ENCODE results near the gene HILPDA. TPM values are rescaled to one million over a fixed set of nuclear protein-coding genes. Genes with fewer than 3 reads are reported as not detected.

The HILPDA gene
- total and polyA plus RNA-seq, 9 of the 15 experiments (the other 6 are each of a cell fraction or from before 2014, with no cell fraction given): 8.3 to 71.8 (median 23.5) TPM

DNA sequence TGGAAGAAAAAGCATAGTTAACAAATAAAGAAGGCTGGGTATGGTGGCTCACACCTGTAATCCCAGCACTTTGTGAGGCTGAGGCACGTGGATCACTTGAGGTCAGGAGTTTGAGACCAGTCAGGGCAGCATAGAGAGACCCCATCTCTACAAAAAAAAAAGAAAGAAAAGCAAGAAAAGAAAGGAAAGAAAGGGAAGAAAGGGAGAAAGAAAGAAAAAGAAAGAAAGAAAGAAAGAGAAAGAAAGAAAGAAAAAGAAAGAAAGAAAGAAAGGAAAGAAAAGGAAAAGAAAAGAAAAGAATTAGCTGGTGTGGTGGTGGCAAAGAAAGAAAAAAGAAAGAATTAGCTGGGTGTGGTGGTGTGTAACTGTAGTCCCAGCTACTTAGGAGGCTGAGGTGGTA is 3.1 kb upstream of the HILPDA start (continued):
- TF ChIP-seq SMARCE1 (IDR thresholded peaks at IDR 0.05): no peak
- peak; percentile 42 for TF ChIP-seq ASH1L (IDR thresholded peaks at IDR 0.05; ENCODE audit: borderline replicate concordance, low read depth, partially characterized antibody)
- no peak for TF ChIP-seq CBX2 (IDR thresholded peaks at IDR 0.05; ENCODE audit: insufficient read depth, low read length, poor library complexity, severe bottlenecking)
- TF ChIP-seq ZNF384 (IDR thresholded peaks at IDR 0.05; ENCODE audit: low read depth, low read length): no peak
- no peak for TF ChIP-seq TAL1 (IDR thresholded peaks at IDR 0.05)
- TF ChIP-seq, protein P1, sequence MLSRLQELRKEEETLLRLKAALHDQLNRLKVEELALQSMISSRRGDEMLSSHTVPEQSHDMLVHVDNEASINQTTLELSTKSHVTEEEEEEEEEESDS (CRISPR knock-in tag; IDR thresholded peaks at IDR 0.05): no peak
- TF ChIP-seq ZNF282 (CRISPR knock-in tag; IDR thresholded peaks at IDR 0.05): no peak
- TF ChIP-seq LARP7 (IDR thresholded peaks at IDR 0.05): peak; percentile 65; the same call in 1 of the 2 replicates
- no peak for TF ChIP-seq MBD2 (IDR thresholded peaks at IDR 0.05; ENCODE audit: borderline replicate concordance, low read depth)
- no peak for TF ChIP-seq SREBF1 (IDR thresholded peaks at IDR 0.05; ENCODE audit: borderline replicate concordance, low read depth, low read length)
- no peak for TF ChIP-seq SP1 (CRISPR knock-in tag; IDR thresholded peaks at IDR 0.05)
- TF ChIP-seq POU5F1 (IDR thresholded peaks at IDR 0.05; ENCODE audit: borderline replicate concordance, low read depth, low read length, partially characterized antibody): no peak
- no peak for TF ChIP-seq ZFPM2 (CRISPR knock-in tag; IDR thresholded peaks at IDR 0.05)
- TF ChIP-seq GTF2E2 (tag; IDR thresholded peaks at IDR 0.05): no peak
- no peak; the same call in 1 of the 2 replicates for TF ChIP-seq PHB2 (IDR thresholded peaks at IDR 0.05; ENCODE audit: low read depth)
- no peak for TF ChIP-seq NR2C2 (CRISPR knock-in tag; IDR thresholded peaks at IDR 0.05)
- no peak for TF ChIP-seq NR2C2 (tag; IDR thresholded peaks at IDR 0.05)
- TF ChIP-seq, protein P2, sequence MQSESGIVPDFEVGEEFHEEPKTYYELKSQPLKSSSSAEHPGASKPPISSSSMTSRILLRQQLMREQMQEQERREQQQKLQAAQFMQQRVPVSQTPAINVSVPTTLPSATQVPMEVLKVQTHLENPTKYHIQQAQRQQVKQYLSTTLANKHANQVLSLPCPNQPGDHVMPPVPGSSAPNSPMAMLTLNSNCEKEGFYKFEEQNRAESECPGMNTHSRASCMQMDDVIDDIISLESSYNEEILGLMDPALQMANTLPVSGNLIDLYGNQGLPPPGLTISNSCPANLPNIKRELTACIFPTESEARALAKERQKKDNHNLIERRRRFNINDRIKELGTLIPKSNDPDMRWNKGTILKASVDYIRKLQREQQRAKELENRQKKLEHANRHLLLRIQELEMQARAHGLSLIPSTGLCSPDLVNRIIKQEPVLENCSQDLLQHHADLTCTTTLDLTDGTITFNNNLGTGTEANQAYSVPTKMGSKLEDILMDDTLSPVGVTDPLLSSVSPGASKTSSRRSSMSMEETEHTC (IDR thresholded peaks at IDR 0.05): no peak
- 0 out of 2 replicates have a peak, but pooled peaks have one; percentile 71 for TF ChIP-seq HLTF (IDR thresholded peaks at IDR 0.05)
- no peak for TF ChIP-seq ZNF436 (CRISPR knock-in tag; IDR thresholded peaks at IDR 0.05)
- no peak for TF ChIP-seq ZNF717 (CRISPR knock-in tag; IDR thresholded peaks at IDR 0.05)
- TF ChIP-seq ZNF57 (CRISPR knock-in tag; IDR thresholded peaks at IDR 0.05): no peak
- TF ChIP-seq, protein P3, sequence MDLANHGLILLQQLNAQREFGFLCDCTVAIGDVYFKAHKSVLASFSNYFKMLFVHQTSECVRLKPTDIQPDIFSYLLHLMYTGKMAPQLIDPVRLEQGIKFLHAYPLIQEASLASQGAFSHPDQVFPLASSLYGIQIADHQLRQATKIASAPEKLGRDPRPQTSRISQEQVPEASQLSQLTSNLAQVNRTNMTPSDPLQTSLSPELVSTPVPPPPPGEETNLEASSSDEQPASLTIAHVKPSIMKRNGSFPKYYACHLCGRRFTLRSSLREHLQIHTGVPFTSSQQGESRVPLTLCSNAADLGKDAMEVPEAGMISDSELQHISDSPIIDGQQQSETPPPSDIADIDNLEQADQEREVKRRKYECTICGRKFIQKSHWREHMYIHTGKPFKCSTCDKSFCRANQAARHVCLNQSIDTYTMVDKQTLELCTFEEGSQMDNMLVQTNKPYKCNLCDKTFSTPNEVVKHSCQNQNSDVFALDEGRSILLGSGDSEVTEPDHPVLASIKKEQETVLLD (IDR thresholded peaks at IDR 0.05): no peak
- TF ChIP-seq, protein P4, sequence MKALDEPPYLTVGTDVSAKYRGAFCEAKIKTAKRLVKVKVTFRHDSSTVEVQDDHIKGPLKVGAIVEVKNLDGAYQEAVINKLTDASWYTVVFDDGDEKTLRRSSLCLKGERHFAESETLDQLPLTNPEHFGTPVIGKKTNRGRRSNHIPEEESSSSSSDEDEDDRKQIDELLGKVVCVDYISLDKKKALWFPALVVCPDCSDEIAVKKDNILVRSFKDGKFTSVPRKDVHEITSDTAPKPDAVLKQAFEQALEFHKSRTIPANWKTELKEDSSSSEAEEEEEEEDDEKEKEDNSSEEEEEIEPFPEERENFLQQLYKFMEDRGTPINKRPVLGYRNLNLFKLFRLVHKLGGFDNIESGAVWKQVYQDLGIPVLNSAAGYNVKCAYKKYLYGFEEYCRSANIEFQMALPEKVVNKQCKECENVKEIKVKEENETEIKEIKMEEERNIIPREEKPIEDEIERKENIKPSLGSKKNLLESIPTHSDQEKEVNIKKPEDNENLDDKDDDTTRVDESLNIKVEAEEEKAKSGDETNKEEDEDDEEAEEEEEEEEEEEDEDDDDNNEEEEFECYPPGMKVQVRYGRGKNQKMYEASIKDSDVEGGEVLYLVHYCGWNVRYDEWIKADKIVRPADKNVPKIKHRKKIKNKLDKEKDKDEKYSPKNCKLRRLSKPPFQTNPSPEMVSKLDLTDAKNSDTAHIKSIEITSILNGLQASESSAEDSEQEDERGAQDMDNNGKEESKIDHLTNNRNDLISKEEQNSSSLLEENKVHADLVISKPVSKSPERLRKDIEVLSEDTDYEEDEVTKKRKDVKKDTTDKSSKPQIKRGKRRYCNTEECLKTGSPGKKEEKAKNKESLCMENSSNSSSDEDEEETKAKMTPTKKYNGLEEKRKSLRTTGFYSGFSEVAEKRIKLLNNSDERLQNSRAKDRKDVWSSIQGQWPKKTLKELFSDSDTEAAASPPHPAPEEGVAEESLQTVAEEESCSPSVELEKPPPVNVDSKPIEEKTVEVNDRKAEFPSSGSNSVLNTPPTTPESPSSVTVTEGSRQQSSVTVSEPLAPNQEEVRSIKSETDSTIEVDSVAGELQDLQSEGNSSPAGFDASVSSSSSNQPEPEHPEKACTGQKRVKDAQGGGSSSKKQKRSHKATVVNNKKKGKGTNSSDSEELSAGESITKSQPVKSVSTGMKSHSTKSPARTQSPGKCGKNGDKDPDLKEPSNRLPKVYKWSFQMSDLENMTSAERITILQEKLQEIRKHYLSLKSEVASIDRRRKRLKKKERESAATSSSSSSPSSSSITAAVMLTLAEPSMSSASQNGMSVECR (CRISPR knock-in tag; IDR thresholded peaks at IDR 0.05): no peak
- TF ChIP-seq CHD2 (IDR thresholded peaks at IDR 0.05; ENCODE audit: low read depth, low read length): no peak
- no peak for TF ChIP-seq PURB (CRISPR knock-in tag; IDR thresholded peaks at IDR 0.05; ENCODE audit: low read depth)
- no peak for TF ChIP-seq ZNF583 (CRISPR knock-in tag; IDR thresholded peaks at IDR 0.05)

Data from K562 (cell line).